Stimulated activated naive CD8-positive, alpha-beta T cell treated with anti-CD3 and anti-CD28 coated beads, Interleukin-15, Interleukin-2, amounts not matched to agents 100 ng/mL and 50 ng/mL, for 24 hours (primary cell): ENCODE data around the gene ZC3H18.
"Not testable (repeated sequence)": the region's sequence is repeated elsewhere in the genome, so short reads cannot be mapped to it uniquely, and the experiment has no call there.

Source experiments
- H3K27ac Mint-ChIP-seq: one replicate; pipeline ENCODE4 v1.8.0; 2021; ENCODE audit warnings: mild to moderate bottlenecking, mixed read lengths
- H3K27me3 Mint-ChIP-seq: one replicate; pipeline ENCODE4 v1.8.0; 2021; ENCODE audit warnings: mixed read lengths
- H3K36me3 Mint-ChIP-seq: one replicate; pipeline ENCODE4 v1.8.0; 2021; ENCODE audit warnings: low read depth, mixed read lengths
- H3K4me1 Mint-ChIP-seq: one replicate; pipeline ENCODE4 v1.8.0; 2021; ENCODE audit warnings: low read depth, mixed read lengths
- H3K4me3 Mint-ChIP-seq: one replicate; pipeline ENCODE4 v1.8.0; 2021; ENCODE audit warnings: mild to moderate bottlenecking, mixed read lengths
- H3K9me3 Mint-ChIP-seq: one replicate; pipeline ENCODE4 v1.8.0; 2021; ENCODE audit warnings: mixed read lengths

Gene ZC3H18

GRCh38 chr16:88656291-88656980, 86.2 kb downstream of the ZC3H18 start:
- H3K27me3 Mint-ChIP-seq = no peaks in the 10 kb centered on the region
- peaks cover 14% of the 10 kb centered on the region for H3K4me1 Mint-ChIP-seq
- no peaks in the 10 kb centered on the region for H3K9me3 Mint-ChIP-seq
- H3K27ac Mint-ChIP-seq = no peak overlapping the region
- H3K4me3 Mint-ChIP-seq = no peak overlapping the region
- H3K36me3 Mint-ChIP-seq = peaks cover 7% of the 10 kb centered on the region

GRCh38 chr16:88657371-88657770, 87.2 kb downstream of the ZC3H18 start:
- Mint-ChIP-seq H3K9me3 (no peaks in the 10 kb centered on the region), H3K27me3 (no peaks in the 10 kb centered on the region), H3K27ac (no peak overlapping the region), H3K36me3 (peaks cover 7% of the 10 kb centered on the region), H3K4me3 (no peak overlapping the region), H3K4me1 (peaks cover 18% of the 10 kb centered on the region)

GRCh38 chr16:88658714-88659113, 88.5 kb downstream of the ZC3H18 start:
- H3K4me1 Mint-ChIP-seq = peaks cover 18% of the 10 kb centered on the region
- no peak overlapping the region for H3K4me3 Mint-ChIP-seq
- peaks cover 7% of the 10 kb centered on the region for H3K36me3 Mint-ChIP-seq
- H3K27me3 Mint-ChIP-seq = no peaks in the 10 kb centered on the region
- no peak overlapping the region for H3K27ac Mint-ChIP-seq
- no peaks in the 10 kb centered on the region for H3K9me3 Mint-ChIP-seq

GRCh38 chr16:88659160-88659559, 89.0 kb downstream of the ZC3H18 start:
- no peaks in the 10 kb centered on the region for H3K9me3 Mint-ChIP-seq
- peaks cover 20% of the 10 kb centered on the region for H3K4me1 Mint-ChIP-seq
- peaks cover 7% of the 10 kb centered on the region for H3K36me3 Mint-ChIP-seq
- H3K27me3 Mint-ChIP-seq = no peaks in the 10 kb centered on the region
- H3K27ac Mint-ChIP-seq = no peak overlapping the region
- no peak overlapping the region for H3K4me3 Mint-ChIP-seq

GRCh38 chr16:88661468-88661867, 91.3 kb downstream of the ZC3H18 start:
- H3K27ac Mint-ChIP-seq = no peak overlapping the region
- H3K9me3 Mint-ChIP-seq = no peaks in the 10 kb centered on the region
- no peaks in the 10 kb centered on the region for H3K27me3 Mint-ChIP-seq
- peaks cover 25% of the 10 kb centered on the region for H3K4me1 Mint-ChIP-seq
- no peaks in the 10 kb centered on the region for H3K36me3 Mint-ChIP-seq
- H3K4me3 Mint-ChIP-seq = peak overlapping the region; percentile 18

GRCh38 chr16:88662222-88662842, 92.1 kb downstream of the ZC3H18 start:
- Mint-ChIP-seq H3K36me3 (no peaks in the 10 kb centered on the region), H3K4me1 (peaks cover 25% of the 10 kb centered on the region), H3K4me3 (peak overlapping the region; percentile 89), H3K27ac (peak overlapping the region; percentile 86), H3K27me3 (no peaks in the 10 kb centered on the region), H3K9me3 (no peaks in the 10 kb centered on the region)

GRCh38 chr16:88662843-88663606, 92.8 kb downstream of the ZC3H18 start, which contains the start of gene MVD:
MVD (minus strand) TSS chr16:88663091; CDS start chr16:88663080, 11 bp downstream.
- H3K9me3 Mint-ChIP-seq = no peaks in the 10 kb centered on the region
- H3K27me3 Mint-ChIP-seq = no peaks in the 10 kb centered on the region
- H3K4me1 Mint-ChIP-seq = peaks cover 25% of the 10 kb centered on the region
- H3K36me3 Mint-ChIP-seq = no peaks in the 10 kb centered on the region
- H3K27ac Mint-ChIP-seq = peak within 1 kb of the TSS; percentile 90
- peak within 1 kb of the TSS; percentile 89 for H3K4me3 Mint-ChIP-seq

GRCh38 chr16:88665148-88665547, 94.9 kb downstream of the ZC3H18 start:
- H3K4me3 Mint-ChIP-seq = peak overlapping the region; percentile 9
- H3K4me1 Mint-ChIP-seq = peaks cover 23% of the 10 kb centered on the region
- H3K27ac Mint-ChIP-seq = no peak overlapping the region
- H3K9me3 Mint-ChIP-seq = no peaks in the 10 kb centered on the region
- H3K27me3 Mint-ChIP-seq = no peaks in the 10 kb centered on the region
- H3K36me3 Mint-ChIP-seq = peaks cover 4% of the 10 kb centered on the region

- Mint-ChIP-seq H3K36me3 (peaks cover 4% of the 10 kb centered on the region), H3K4me1 (peaks cover 21% of the 10 kb centered on the region)
Measured at GRCh38 chr16:88665570-88665969, 95.4 kb downstream of the ZC3H18 start.

GRCh38 chr16:88667461-88667860, 97.3 kb downstream of the ZC3H18 start:
- Mint-ChIP-seq H3K36me3 (peaks cover 4% of the 10 kb centered on the region), H3K27ac (no peak overlapping the region), H3K4me1 (peaks cover 7% of the 10 kb centered on the region), H3K4me3 (no peak overlapping the region), H3K27me3 (no peaks in the 10 kb centered on the region), H3K9me3 (no peaks in the 10 kb centered on the region)

More at GRCh38 chr16:88665570-88665969, 95.4 kb downstream of the ZC3H18 start:
- Mint-ChIP-seq H3K27ac (no peak overlapping the region), H3K4me3 (no peak overlapping the region), H3K27me3 (no peaks in the 10 kb centered on the region), H3K9me3 (no peaks in the 10 kb centered on the region)

GRCh38 chr16:88669493-88669892, 99.3 kb downstream of the ZC3H18 start:
- H3K4me3 Mint-ChIP-seq, H3K27me3 Mint-ChIP-seq, H3K9me3 Mint-ChIP-seq, H3K36me3 Mint-ChIP-seq, H3K4me1 Mint-ChIP-seq, H3K27ac Mint-ChIP-seq: not testable (repeated sequence)

- Mint-ChIP-seq H3K36me3 (peaks cover 4% of the 10 kb centered on the region), H3K27ac (no peak overlapping the region), H3K4me3 (no peak overlapping the region), H3K9me3 (no peaks in the 10 kb centered on the region), H3K27me3 (no peaks in the 10 kb centered on the region), H3K4me1 (peaks cover 1% of the 10 kb centered on the region)
Measured at GRCh38 chr16:88669980-88670379, 99.8 kb downstream of the ZC3H18 start.

- Mint-ChIP-seq H3K36me3 (peaks cover 4% of the 10 kb centered on the region), H3K9me3 (no peaks in the 10 kb centered on the region), H3K4me1 (no peaks in the 10 kb centered on the region), H3K27ac (no peak overlapping the region), H3K27me3 (no peaks in the 10 kb centered on the region), H3K4me3 (no peak overlapping the region)
Measured at GRCh38 chr16:88671806-88672205, 101.6 kb downstream of the ZC3H18 start.

GRCh38 chr16:88672776-88673175, 102.6 kb downstream of the ZC3H18 start:
- no peaks in the 10 kb centered on the region for H3K27me3 Mint-ChIP-seq

GRCh38 chr16:88673716-88674379, 103.6 kb downstream of the ZC3H18 start:
- Mint-ChIP-seq H3K4me1 (no peaks in the 10 kb centered on the region), H3K27ac (no peak overlapping the region), H3K4me3 (no peak overlapping the region), H3K9me3 (no peaks in the 10 kb centered on the region), H3K36me3 (no peaks in the 10 kb centered on the region), H3K27me3 (no peaks in the 10 kb centered on the region)

More at GRCh38 chr16:88672776-88673175, 102.6 kb downstream of the ZC3H18 start:
- no peaks in the 10 kb centered on the region for H3K4me1 Mint-ChIP-seq
- H3K9me3 Mint-ChIP-seq = no peaks in the 10 kb centered on the region
- no peak overlapping the region for H3K27ac Mint-ChIP-seq
- H3K4me3 Mint-ChIP-seq = no peak overlapping the region
- peaks cover 4% of the 10 kb centered on the region for H3K36me3 Mint-ChIP-seq
